ENCODE results near the gene SMIM12. TPM values are rescaled to one million over a fixed set of nuclear protein-coding genes. Genes with fewer than 3 reads are reported as not detected.
A peak's percentile ranks its signal among the peaks of the same experiment; 100 is the strongest.

Gene SMIM12
- total and polyA plus RNA-seq, 2 of the 8 experiments (the other 6 are each of a cell fraction or from before 2014, with no cell fraction given): 40.9 to 49.2 TPM

- no peak overlapping the region for H2BK15ac ChIP-seq (ENCODE audit: low read length)
- no peak overlapping the region for H4K91ac ChIP-seq (replicated peaks; ENCODE audit: insufficient read length, low read length)
- peaks cover 0 to 8% (median 6%) of the 10 kb centered on the region in 4 experiments; a peak in 6 of 7 replicates for H3K4me1 ChIP-seq (replicated peaks in 1 of 4; ENCODE audit: control insufficient read depth in 3 of 4, insufficient read depth in 4 of 4, low read length in 3 of 4)
- no peak overlapping the region for H4K5ac ChIP-seq (ENCODE audit: insufficient read length, low read depth, low read length)
- H2BK120ac ChIP-seq (replicated peaks; ENCODE audit: low read depth, low read length): no peak overlapping the region
- no peak overlapping the region for H2AFZ ChIP-seq (ENCODE audit: low read length)
- WGBS, 2 experiments (ENCODE audit: extremely low coverage in 1 of 2, insufficient coverage in 1 of 2, insufficient read length in 1 of 2, insufficient replicate concordance in 2 of 2, low coverage in 1 of 2, low lambda C conversion rate in 2 of 2, missing lambda C conversion rate in 1 of 2): 77% methylated on average over 4 of the region's 4 CpGs; no CpG with 5 or more reads in 1 of the 2 experiments
- FAIRE-seq (no peak), DNase-seq (ENCODE audit: low read depth in 1 of 2, low spot score in 2 of 2) (peak in 1 of 2 experiments; percentile 31)
- peaks cover 9% of the 10 kb centered on the region; the same call in 1 of the 2 replicates for H3K23me2 ChIP-seq (ENCODE audit: low read depth, low read length)
- no peak overlapping the region for H3K9ac ChIP-seq (replicated peaks in 1 of 4; ENCODE audit: extremely low read depth in 1 of 4, low read depth in 3 of 4, low read length in 3 of 4)
- peaks cover 0 to 6% of the 10 kb centered on the region in 2 experiments; a peak in 2 of 4 replicates for H3K9me3 ChIP-seq (ENCODE audit: insufficient read depth in 2 of 2, low read depth in 1 of 2, low read length in 1 of 2)
- H3K79me2 ChIP-seq (ENCODE audit: control insufficient read depth in 1 of 2, insufficient read depth in 2 of 2, low read length in 2 of 2): no peaks in the 10 kb centered on the region
- no peak overlapping the region for H3K23ac ChIP-seq (ENCODE audit: insufficient read length)
- H3K79me1 ChIP-seq (ENCODE audit: low read depth, low read length): no peaks in the 10 kb centered on the region
- TF ChIP-seq PHF8 (conservative IDR thresholded peaks at IDR 0.05; ENCODE audit: low read depth, low read length) (no peak), SIRT6 (IDR thresholded peaks at IDR 0.05; ENCODE audit: low read length) (no peak)
- H2BK12ac ChIP-seq (ENCODE audit: low read depth, low read length): no peak overlapping the region
- no peaks in the 10 kb centered on the region for H3K36me3 ChIP-seq (ENCODE audit: control insufficient read depth in 2 of 4, insufficient read depth in 4 of 4, low read length in 3 of 4)
- H3K27ac ChIP-seq (ENCODE audit: low read depth, low read length): no peak overlapping the region
- H3K14ac ChIP-seq (ENCODE audit: insufficient read length): no peak overlapping the region
- ChIA-PET POLR2A (ENCODE audit: partially characterized antibody) (interaction anchor here (1.6 kb wide), 1 partner anchor 9 kb away, joined by 5 read pairs; no protein-coding TSS in a partner anchor), CTCF (ENCODE audit: partially characterized antibody) (interaction anchor here (1.2 to 9.8 kb wide), 4 partner anchors 13 to 39 kb away, joined by 4 to 81 read pairs (median 8); no protein-coding TSS in a partner anchor)
- no peak overlapping the region for H3K56ac ChIP-seq (replicated peaks; ENCODE audit: insufficient read length, low read depth, low read length)
- H2BK5ac ChIP-seq (ENCODE audit: low read depth, low read length): no peak overlapping the region
- no peak overlapping the region for H2AK5ac ChIP-seq (ENCODE audit: low read depth, low read length)
- H3K4ac ChIP-seq (replicated peaks; ENCODE audit: insufficient read length, low read depth, low read length): no peak overlapping the region
- no peak overlapping the region for H3K4me3 ChIP-seq (ENCODE audit: extremely low read depth in 1 of 4, insufficient read depth in 2 of 4, low read depth in 3 of 4, low read length in 4 of 4)
- H4K20me1 ChIP-seq (replicated peaks in 1 of 2; ENCODE audit: control insufficient read depth in 1 of 2, insufficient read depth in 2 of 2, low read length in 2 of 2): no peaks in the 10 kb centered on the region
- H2BK20ac ChIP-seq (ENCODE audit: low read length): no peak overlapping the region
- no peak overlapping the region for H3K4me2 ChIP-seq (ENCODE audit: insufficient read depth in 1 of 2, low read depth in 2 of 2, low read length in 2 of 2)
- no peak overlapping the region for H3K18ac ChIP-seq (ENCODE audit: extremely low read depth, low read length)
- H3K27me3 ChIP-seq (replicated peaks in 1 of 4; ENCODE audit: control insufficient read depth in 3 of 4, extremely low read depth in 1 of 4, insufficient read depth in 3 of 4, low read length in 3 of 4): peaks cover 0 to 11% (median 8%) of the 10 kb centered on the region in 4 experiments; a peak in 6 of 7 replicates
- no peak overlapping the region for H4K8ac ChIP-seq (ENCODE audit: extremely low read depth, insufficient read depth, low read length)
Observed at GRCh38 chr1:34889705-34890104, 30.2 kb upstream of the SMIM12 start.
